Measurements from ENCODE around the gene PVALEF.

Gene PVALEF

GRCh38 chr17:81165246-81166032 lies at the start of gene PVALEF:
PVALEF (plus strand) TSS chr17:81165507; CDS start chr17:81181227, 15,720 bp downstream.
- H3K27me3 ChIP-seq (ENCODE audit: insufficient read depth, low read length), result peaks cover 19% of the 10 kb centered on the region
- no peaks in the 10 kb centered on the region for H3K36me3 ChIP-seq (ENCODE audit: insufficient read depth, low read depth, low read length)
- peak within 1 kb of the TSS; percentile 52; the same call in 1 of the 2 replicates for H3K4me3 ChIP-seq (ENCODE audit: low read length)
- no peak within 1 kb of the TSS for H3K27ac ChIP-seq (ENCODE audit: low read length)
- H3K9ac ChIP-seq (ENCODE audit: low read depth, low read length), result no peak within 1 kb of the TSS
- no peaks in the 10 kb centered on the region for H3K9me3 ChIP-seq (ENCODE audit: insufficient read depth, low read depth, low read length)
- H3K4me1 ChIP-seq (ENCODE audit: insufficient read depth, low read length), result no peaks in the 10 kb centered on the region

GRCh38 chr17:81115749-81116464 lies 49.4 kb upstream of the PVALEF start:
- Histone ChIP-seq H3K36me3 (ENCODE audit: insufficient read depth, low read depth, low read length) (no peaks in the 10 kb centered on the region), H3K9ac (ENCODE audit: low read depth, low read length) (no peak overlapping the region), H3K4me1 (ENCODE audit: insufficient read depth, low read length) (no peaks in the 10 kb centered on the region), H3K27me3 (ENCODE audit: insufficient read depth, low read length) (no peaks in the 10 kb centered on the region), H3K4me3 (ENCODE audit: low read length) (no peak overlapping the region), H3K27ac (ENCODE audit: low read length) (no peak overlapping the region), H3K9me3 (ENCODE audit: insufficient read depth, low read depth, low read length) (no peaks in the 10 kb centered on the region)

- no peaks in the 10 kb centered on the region for H3K36me3 ChIP-seq (ENCODE audit: insufficient read depth, low read depth, low read length)
- no peaks in the 10 kb centered on the region for H3K9me3 ChIP-seq (ENCODE audit: insufficient read depth, low read depth, low read length)
- no peak overlapping the region for H3K4me3 ChIP-seq (ENCODE audit: low read length)
- no peak overlapping the region for H3K27ac ChIP-seq (ENCODE audit: low read length)
- no peaks in the 10 kb centered on the region for H3K27me3 ChIP-seq (ENCODE audit: insufficient read depth, low read length)
- no peak overlapping the region for H3K9ac ChIP-seq (ENCODE audit: low read depth, low read length)
- H3K4me1 ChIP-seq (ENCODE audit: insufficient read depth, low read length), result no peaks in the 10 kb centered on the region
These were observed 48.6 kb upstream of the PVALEF start for GRCh38 chr17:81116704-81117103.

- H3K4me3 ChIP-seq (ENCODE audit: low read length), result no peak overlapping the region
- H3K9ac ChIP-seq (ENCODE audit: low read depth, low read length), result no peak overlapping the region
- H3K36me3 ChIP-seq (ENCODE audit: insufficient read depth, low read depth, low read length), result no peaks in the 10 kb centered on the region
- no peaks in the 10 kb centered on the region for H3K9me3 ChIP-seq (ENCODE audit: insufficient read depth, low read depth, low read length)
- H3K27me3 ChIP-seq (ENCODE audit: insufficient read depth, low read length), result no peaks in the 10 kb centered on the region
- no peaks in the 10 kb centered on the region for H3K4me1 ChIP-seq (ENCODE audit: insufficient read depth, low read length)
- no peak overlapping the region for H3K27ac ChIP-seq (ENCODE audit: low read length)
These were observed 47.6 kb upstream of the PVALEF start for GRCh38 chr17:81117672-81118198.

- H3K9ac ChIP-seq (ENCODE audit: low read depth, low read length), result no peak overlapping the region
- no peaks in the 10 kb centered on the region for H3K36me3 ChIP-seq (ENCODE audit: insufficient read depth, low read depth, low read length)
- H3K9me3 ChIP-seq (ENCODE audit: insufficient read depth, low read depth, low read length), result no peaks in the 10 kb centered on the region
- no peak overlapping the region; the same call in 1 of the 2 replicates for H3K4me3 ChIP-seq (ENCODE audit: low read length)
- no peaks in the 10 kb centered on the region for H3K4me1 ChIP-seq (ENCODE audit: insufficient read depth, low read length)
- H3K27me3 ChIP-seq (ENCODE audit: insufficient read depth, low read length), result no peaks in the 10 kb centered on the region
- no peak overlapping the region for H3K27ac ChIP-seq (ENCODE audit: low read length)
These were observed 46.7 kb upstream of the PVALEF start for GRCh38 chr17:81118308-81119221.

GRCh38 chr17:81119223-81120148 lies 45.8 kb upstream of the PVALEF start:
- Histone ChIP-seq H3K4me1 (ENCODE audit: insufficient read depth, low read length) (no peaks in the 10 kb centered on the region), H3K4me3 (ENCODE audit: low read length) (peak overlapping the region; percentile 51; the same call in 1 of the 2 replicates)

GRCh38 chr17:81120149-81120484 lies 45.2 kb upstream of the PVALEF start:
- Histone ChIP-seq H3K4me3 (ENCODE audit: low read length) (no peak overlapping the region), H3K4me1 (ENCODE audit: insufficient read depth, low read length) (no peaks in the 10 kb centered on the region), H3K27ac (ENCODE audit: low read length) (no peak overlapping the region), H3K27me3 (ENCODE audit: insufficient read depth, low read length) (no peaks in the 10 kb centered on the region), H3K9me3 (ENCODE audit: insufficient read depth, low read depth, low read length) (no peaks in the 10 kb centered on the region), H3K36me3 (ENCODE audit: insufficient read depth, low read depth, low read length) (no peaks in the 10 kb centered on the region), H3K9ac (ENCODE audit: low read depth, low read length) (no peak overlapping the region)

More at GRCh38 chr17:81119223-81120148, 45.8 kb upstream of the PVALEF start:
- Histone ChIP-seq H3K36me3 (ENCODE audit: insufficient read depth, low read depth, low read length) (no peaks in the 10 kb centered on the region), H3K27me3 (ENCODE audit: insufficient read depth, low read length) (no peaks in the 10 kb centered on the region), H3K9ac (ENCODE audit: low read depth, low read length) (no peak overlapping the region), H3K27ac (ENCODE audit: low read length) (no peak overlapping the region), H3K9me3 (ENCODE audit: insufficient read depth, low read depth, low read length) (no peaks in the 10 kb centered on the region)

- Histone ChIP-seq H3K4me1 (ENCODE audit: insufficient read depth, low read length) (no peaks in the 10 kb centered on the region), H3K9ac (ENCODE audit: low read depth, low read length) (no peak overlapping the region)
These were observed 44.3 kb upstream of the PVALEF start for GRCh38 chr17:81120695-81121621.

GRCh38 chr17:81121841-81122733 lies 43.2 kb upstream of the PVALEF start:
- no peak overlapping the region for H3K4me3 ChIP-seq (ENCODE audit: low read length)
- H3K9me3 ChIP-seq (ENCODE audit: insufficient read depth, low read depth, low read length), result no peaks in the 10 kb centered on the region
- H3K4me1 ChIP-seq (ENCODE audit: insufficient read depth, low read length), result no peaks in the 10 kb centered on the region
- no peaks in the 10 kb centered on the region for H3K27me3 ChIP-seq (ENCODE audit: insufficient read depth, low read length)
- no peak overlapping the region for H3K9ac ChIP-seq (ENCODE audit: low read depth, low read length)
- H3K36me3 ChIP-seq (ENCODE audit: insufficient read depth, low read depth, low read length), result no peaks in the 10 kb centered on the region
- H3K27ac ChIP-seq (ENCODE audit: low read length), result no peak overlapping the region

More at GRCh38 chr17:81120695-81121621, 44.3 kb upstream of the PVALEF start:
- Histone ChIP-seq H3K27ac (ENCODE audit: low read length) (no peak overlapping the region), H3K27me3 (ENCODE audit: insufficient read depth, low read length) (no peaks in the 10 kb centered on the region), H3K36me3 (ENCODE audit: insufficient read depth, low read depth, low read length) (no peaks in the 10 kb centered on the region), H3K4me3 (ENCODE audit: low read length) (no peak overlapping the region), H3K9me3 (ENCODE audit: insufficient read depth, low read depth, low read length) (no peaks in the 10 kb centered on the region)
